ENCODE measurements around the gene LDB2.

DNA sequence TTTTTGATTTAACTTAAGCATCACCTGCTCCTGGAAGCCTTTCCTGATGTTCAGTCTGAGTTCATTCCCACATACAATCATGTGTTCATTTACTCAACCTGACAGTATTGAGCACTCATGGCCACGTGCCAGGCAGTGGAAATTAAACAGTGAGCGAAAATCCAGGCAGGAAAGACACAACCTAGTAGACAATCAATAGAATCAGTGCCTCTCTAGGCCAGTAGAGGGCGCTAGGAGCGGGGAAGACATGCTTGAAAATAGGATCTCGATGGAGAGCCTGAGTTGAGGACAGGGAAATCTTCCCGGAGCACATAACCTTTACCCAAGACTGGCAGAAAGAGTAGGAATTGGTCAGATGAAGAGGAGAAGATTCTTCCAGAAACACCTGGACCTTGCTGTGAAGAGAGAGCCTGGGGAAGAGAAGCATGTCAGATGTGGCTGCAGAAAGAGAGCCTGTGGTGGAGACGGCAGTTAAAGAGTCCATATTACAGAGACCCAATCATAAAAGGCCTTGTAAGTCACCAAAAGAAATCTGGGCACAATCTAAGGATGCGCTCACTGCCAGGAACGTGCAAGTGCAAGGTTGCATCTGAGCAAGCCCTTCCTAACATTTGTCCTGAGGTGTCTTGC is 103.5 kb downstream of the LDB2 start:
- no peak for TF ChIP-seq EP300 (IDR thresholded peaks at IDR 0.05)
- TF ChIP-seq, protein P1, sequence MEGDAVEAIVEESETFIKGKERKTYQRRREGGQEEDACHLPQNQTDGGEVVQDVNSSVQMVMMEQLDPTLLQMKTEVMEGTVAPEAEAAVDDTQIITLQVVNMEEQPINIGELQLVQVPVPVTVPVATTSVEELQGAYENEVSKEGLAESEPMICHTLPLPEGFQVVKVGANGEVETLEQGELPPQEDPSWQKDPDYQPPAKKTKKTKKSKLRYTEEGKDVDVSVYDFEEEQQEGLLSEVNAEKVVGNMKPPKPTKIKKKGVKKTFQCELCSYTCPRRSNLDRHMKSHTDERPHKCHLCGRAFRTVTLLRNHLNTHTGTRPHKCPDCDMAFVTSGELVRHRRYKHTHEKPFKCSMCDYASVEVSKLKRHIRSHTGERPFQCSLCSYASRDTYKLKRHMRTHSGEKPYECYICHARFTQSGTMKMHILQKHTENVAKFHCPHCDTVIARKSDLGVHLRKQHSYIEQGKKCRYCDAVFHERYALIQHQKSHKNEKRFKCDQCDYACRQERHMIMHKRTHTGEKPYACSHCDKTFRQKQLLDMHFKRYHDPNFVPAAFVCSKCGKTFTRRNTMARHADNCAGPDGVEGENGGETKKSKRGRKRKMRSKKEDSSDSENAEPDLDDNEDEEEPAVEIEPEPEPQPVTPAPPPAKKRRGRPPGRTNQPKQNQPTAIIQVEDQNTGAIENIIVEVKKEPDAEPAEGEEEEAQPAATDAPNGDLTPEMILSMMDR (IDR thresholded peaks at IDR 0.05) = 0 out of 3 replicates have a peak, but pooled peaks have one; percentile 11
- no peak for TF ChIP-seq SMC3 (IDR thresholded peaks at IDR 0.05)
- TF ChIP-seq, protein P2, sequence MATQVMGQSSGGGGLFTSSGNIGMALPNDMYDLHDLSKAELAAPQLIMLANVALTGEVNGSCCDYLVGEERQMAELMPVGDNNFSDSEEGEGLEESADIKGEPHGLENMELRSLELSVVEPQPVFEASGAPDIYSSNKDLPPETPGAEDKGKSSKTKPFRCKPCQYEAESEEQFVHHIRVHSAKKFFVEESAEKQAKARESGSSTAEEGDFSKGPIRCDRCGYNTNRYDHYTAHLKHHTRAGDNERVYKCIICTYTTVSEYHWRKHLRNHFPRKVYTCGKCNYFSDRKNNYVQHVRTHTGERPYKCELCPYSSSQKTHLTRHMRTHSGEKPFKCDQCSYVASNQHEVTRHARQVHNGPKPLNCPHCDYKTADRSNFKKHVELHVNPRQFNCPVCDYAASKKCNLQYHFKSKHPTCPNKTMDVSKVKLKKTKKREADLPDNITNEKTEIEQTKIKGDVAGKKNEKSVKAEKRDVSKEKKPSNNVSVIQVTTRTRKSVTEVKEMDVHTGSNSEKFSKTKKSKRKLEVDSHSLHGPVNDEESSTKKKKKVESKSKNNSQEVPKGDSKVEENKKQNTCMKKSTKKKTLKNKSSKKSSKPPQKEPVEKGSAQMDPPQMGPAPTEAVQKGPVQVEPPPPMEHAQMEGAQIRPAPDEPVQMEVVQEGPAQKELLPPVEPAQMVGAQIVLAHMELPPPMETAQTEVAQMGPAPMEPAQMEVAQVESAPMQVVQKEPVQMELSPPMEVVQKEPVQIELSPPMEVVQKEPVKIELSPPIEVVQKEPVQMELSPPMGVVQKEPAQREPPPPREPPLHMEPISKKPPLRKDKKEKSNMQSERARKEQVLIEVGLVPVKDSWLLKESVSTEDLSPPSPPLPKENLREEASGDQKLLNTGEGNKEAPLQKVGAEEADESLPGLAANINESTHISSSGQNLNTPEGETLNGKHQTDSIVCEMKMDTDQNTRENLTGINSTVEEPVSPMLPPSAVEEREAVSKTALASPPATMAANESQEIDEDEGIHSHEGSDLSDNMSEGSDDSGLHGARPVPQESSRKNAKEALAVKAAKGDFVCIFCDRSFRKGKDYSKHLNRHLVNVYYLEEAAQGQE (IDR thresholded peaks at IDR 0.05) = no peak
- no peak for TF ChIP-seq MAFK (IDR thresholded peaks at IDR 0.05; ENCODE audit: partially characterized antibody)
- no peak for TF ChIP-seq FOSL2 (IDR thresholded peaks at IDR 0.05)
- no peak for TF ChIP-seq FOSL2 (CRISPR knock-in tag; IDR thresholded peaks at IDR 0.05)
- no peak for TF ChIP-seq CBX8 (IDR thresholded peaks at IDR 0.05)
- TF ChIP-seq JUN (IDR thresholded peaks at IDR 0.05) = no peak
- no peak for TF ChIP-seq POLR2A (IDR thresholded peaks at IDR 0.05; ENCODE audit: low read length)
- no peak for TF ChIP-seq MAX (IDR thresholded peaks at IDR 0.05)
- TF ChIP-seq NPAS2 (CRISPR knock-in tag; IDR thresholded peaks at IDR 0.05; ENCODE audit: borderline replicate concordance) = no peak
- no peak for TF ChIP-seq E2F6 (IDR thresholded peaks at IDR 0.05; ENCODE audit: borderline replicate concordance, low read depth)
- TF ChIP-seq, protein P3, sequence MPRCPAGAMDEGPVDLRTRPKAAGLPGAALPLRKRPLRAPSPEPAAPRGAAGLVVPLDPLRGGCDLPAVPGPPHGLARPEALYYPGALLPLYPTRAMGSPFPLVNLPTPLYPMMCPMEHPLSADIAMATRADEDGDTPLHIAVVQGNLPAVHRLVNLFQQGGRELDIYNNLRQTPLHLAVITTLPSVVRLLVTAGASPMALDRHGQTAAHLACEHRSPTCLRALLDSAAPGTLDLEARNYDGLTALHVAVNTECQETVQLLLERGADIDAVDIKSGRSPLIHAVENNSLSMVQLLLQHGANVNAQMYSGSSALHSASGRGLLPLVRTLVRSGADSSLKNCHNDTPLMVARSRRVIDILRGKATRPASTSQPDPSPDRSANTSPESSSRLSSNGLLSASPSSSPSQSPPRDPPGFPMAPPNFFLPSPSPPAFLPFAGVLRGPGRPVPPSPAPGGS (IDR thresholded peaks at IDR 0.05) = no peak

Measured in A549 (cell line).